SU-DHL-6 (cell line): ENCODE results near the gene SPDYE3.
"Not testable (repeated sequence)": the region's sequence is repeated elsewhere in the genome, so short reads cannot be mapped to it uniquely, and the experiment has no call there.

Experiments
- EZH2phosphoT487 ChIP-seq: fragments of 200-600 bp; sonication (generic), shearing (Covaris generic); conservative IDR thresholded peaks from 2 replicates; pipeline ENCODE4 v1.6.1; 2018; ENCODE audit warnings: mild to moderate bottlenecking, antibody characterized with exemption, low read length, moderate library complexity, mixed read lengths
- TF ChIP-seq, protein P1 (sequence below): fragments of 200-600 bp; sonication (generic); IDR thresholded peaks from one replicate; pipeline ENCODE4 v1.5.1; 2017; ENCODE audit warnings: antibody characterized with exemption, mild to moderate bottlenecking, low read length, moderate library complexity; ENCODE audit not compliant: insufficient read depth, poor library complexity, severe bottlenecking

DNA sequence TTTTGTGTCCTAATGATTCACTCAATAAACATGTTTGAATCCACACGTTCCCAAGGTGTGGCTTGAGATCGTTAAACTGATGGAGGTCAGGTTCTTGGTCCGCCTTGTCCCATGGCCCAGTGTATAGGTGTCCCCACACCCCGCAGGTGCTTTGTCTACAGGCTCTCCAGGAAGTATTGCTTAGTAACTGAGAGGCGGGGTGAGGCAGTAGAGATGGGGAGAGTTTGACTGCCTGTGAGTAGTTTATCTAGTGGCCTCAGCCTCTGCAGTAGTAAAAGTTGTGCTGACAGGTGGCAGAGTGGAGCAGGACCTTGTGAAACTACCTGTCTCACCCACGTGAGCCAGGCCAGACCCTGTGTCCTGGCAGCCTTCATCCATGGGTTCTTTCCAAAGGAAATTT lies 33.8 kb downstream of the SPDYE3 start:
- TF ChIP-seq, protein P1, sequence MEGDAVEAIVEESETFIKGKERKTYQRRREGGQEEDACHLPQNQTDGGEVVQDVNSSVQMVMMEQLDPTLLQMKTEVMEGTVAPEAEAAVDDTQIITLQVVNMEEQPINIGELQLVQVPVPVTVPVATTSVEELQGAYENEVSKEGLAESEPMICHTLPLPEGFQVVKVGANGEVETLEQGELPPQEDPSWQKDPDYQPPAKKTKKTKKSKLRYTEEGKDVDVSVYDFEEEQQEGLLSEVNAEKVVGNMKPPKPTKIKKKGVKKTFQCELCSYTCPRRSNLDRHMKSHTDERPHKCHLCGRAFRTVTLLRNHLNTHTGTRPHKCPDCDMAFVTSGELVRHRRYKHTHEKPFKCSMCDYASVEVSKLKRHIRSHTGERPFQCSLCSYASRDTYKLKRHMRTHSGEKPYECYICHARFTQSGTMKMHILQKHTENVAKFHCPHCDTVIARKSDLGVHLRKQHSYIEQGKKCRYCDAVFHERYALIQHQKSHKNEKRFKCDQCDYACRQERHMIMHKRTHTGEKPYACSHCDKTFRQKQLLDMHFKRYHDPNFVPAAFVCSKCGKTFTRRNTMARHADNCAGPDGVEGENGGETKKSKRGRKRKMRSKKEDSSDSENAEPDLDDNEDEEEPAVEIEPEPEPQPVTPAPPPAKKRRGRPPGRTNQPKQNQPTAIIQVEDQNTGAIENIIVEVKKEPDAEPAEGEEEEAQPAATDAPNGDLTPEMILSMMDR: not testable (repeated sequence)
- TF ChIP-seq EZH2phosphoT487: not testable (repeated sequence)
